Measurements from ENCODE around the gene SND1. TPM values are rescaled to one million over a fixed set of nuclear protein-coding genes. Genes with fewer than 3 reads are reported as not detected.

Gene SND1
- total and polyA plus RNA-seq, 2 of the 4 experiments (the other 2 are of a cell fraction): 154 to 294 TPM

GRCh38 chr7:128037880-128038619 lies 386.1 kb downstream of the SND1 start:
- 0 out of 2 replicates have a peak, but pooled peaks cover 2% of the 10 kb centered on the region for H3K4me1 ChIP-seq (ENCODE audit: control insufficient read depth, insufficient read depth, low read length)
- dilution Hi-C loops (cut with HindIII; ENCODE audit: low sequenced_read_pairs, unreplicated experiment): no loop called here
- no peak overlapping the region for H2BK20ac ChIP-seq (ENCODE audit: low read depth, low read length)
- H3K9me3 ChIP-seq (ENCODE audit: control insufficient read depth, insufficient read depth, low read length): no peaks in the 10 kb centered on the region
- H3K79me1 ChIP-seq (ENCODE audit: low read depth in 1 of 2, low read length in 2 of 2): peaks cover 40 to 58% of the 10 kb centered on the region in 2 experiments
- no peak overlapping the region for H3K4ac ChIP-seq (ENCODE audit: low read depth, low read length)
- H2BK15ac ChIP-seq (ENCODE audit: low read depth, low read length): no peak overlapping the region
- no peaks in the 10 kb centered on the region for H3K27me3 ChIP-seq (ENCODE audit: control insufficient read depth, insufficient read depth, low read length)
- DNase-seq (no peak), ATAC-seq (ENCODE audit: low read depth) (no peak)
- H3K56ac ChIP-seq (ENCODE audit: extremely low read depth, insufficient read depth, low read length): no peak overlapping the region
- TF ChIP-seq FOS (IDR thresholded peaks at IDR 0.05; ENCODE audit: low read depth, low read length): no peak
- no peak for TF ChIP-seq MXI1 (IDR thresholded peaks at IDR 0.05; ENCODE audit: borderline replicate concordance, low read depth, low read length)
- no peak for TF ChIP-seq CEBPB (IDR thresholded peaks at IDR 0.05; ENCODE audit: low read depth, low read length)
- TF ChIP-seq MAFK (IDR thresholded peaks at IDR 0.05; ENCODE audit: low read depth, low read length): no peak
- TF ChIP-seq POLR2A (IDR thresholded peaks at IDR 0.05; ENCODE audit: low read depth, low read length): no peak
- no peak for TF ChIP-seq CTCF (conservative IDR thresholded peaks at IDR 0.05; ENCODE audit: low read depth, low read length)
- no peak for TF ChIP-seq SMC3 (IDR thresholded peaks at IDR 0.05; ENCODE audit: low read depth, low read length)
- no peak for TF ChIP-seq USF2 (IDR thresholded peaks at IDR 0.05; ENCODE audit: low read depth, low read length)
- no peak overlapping the region for H2BK5ac ChIP-seq (ENCODE audit: low read depth, low read length, poor library complexity, severe bottlenecking)
- POLR2A ChIA-PET (ENCODE audit: unreplicated experiment): no interaction called here
- intact Hi-C loops (cut with micrococcal nuclease): loop anchor here (10.0 kb wide), 1 partner anchor 453 kb away; the partner anchor contains the start of genes ARF5 and GCC1
- H3K9ac ChIP-seq (ENCODE audit: low read depth, low read length): no peak overlapping the region
- no peak overlapping the region for H2BK120ac ChIP-seq (ENCODE audit: low read depth, low read length)
- H2AFZ ChIP-seq (replicated peaks; ENCODE audit: low read length, poor library complexity): no peak overlapping the region
- H4K91ac ChIP-seq (ENCODE audit: insufficient read depth, low read depth, low read length): no peak overlapping the region
- peaks cover 50% of the 10 kb centered on the region for H4K20me1 ChIP-seq (ENCODE audit: insufficient read depth, low read length)
- H3K27ac ChIP-seq (ENCODE audit: insufficient read depth, low read length): no peak overlapping the region
- CTCF ChIA-PET: no interaction called here
- in situ Hi-C loops (cut with MboI; ENCODE audit: low sequenced_read_pairs): no loop called here
- H3K4me2 ChIP-seq (ENCODE audit: low read depth, low read length): no peak overlapping the region
- 100% methylated on average over 2 of the region's 8 CpGs; no CpG with 5 or more reads in 1 of the 2 experiments for WGBS, 2 experiments (ENCODE audit: extremely low coverage in 2 of 2, insufficient read length in 1 of 2)
- H3K4me3 ChIP-seq (ENCODE audit: insufficient read depth, low read depth, low read length): no peak overlapping the region
- H4K5ac ChIP-seq (ENCODE audit: low read depth, low read length): no peak overlapping the region
- no peak overlapping the region for H4K8ac ChIP-seq (ENCODE audit: low read depth in 2 of 2, low read length in 2 of 2)
- no peak overlapping the region for H3K14ac ChIP-seq (replicated peaks; ENCODE audit: low read depth, low read length)
- H3K36me3 ChIP-seq (ENCODE audit: control insufficient read depth, insufficient read depth, low read length): peaks cover 8% of the 10 kb centered on the region
- H3K18ac ChIP-seq (ENCODE audit: low read depth, low read length): no peak overlapping the region
- no peak overlapping the region for H3K23ac ChIP-seq (ENCODE audit: low read depth, low read length)
- H2AK5ac ChIP-seq (ENCODE audit: low read depth, low read length): no peak overlapping the region
- H3K9me1 ChIP-seq (ENCODE audit: insufficient read depth, low read length): peaks cover 17% of the 10 kb centered on the region; the same call in 1 of the 2 replicates
- H2AK9ac ChIP-seq (replicated peaks; ENCODE audit: low read depth, low read length, poor library complexity): no peak overlapping the region
- no TSS peak for BruUV-seq (replicated peaks)
